ENCODE measurements around the gene HOXC6. TPM values are rescaled to one million over a fixed set of nuclear protein-coding genes. Genes with fewer than 3 reads are reported as not detected.

HOXC6 gene
- total and polyA plus RNA-seq, 10 of the 15 experiments (the other 5 are each of a cell fraction or from before 2014, with no cell fraction given): 0.02 to 0.55 (median 0.45) TPM; not detected in 4

DNA sequence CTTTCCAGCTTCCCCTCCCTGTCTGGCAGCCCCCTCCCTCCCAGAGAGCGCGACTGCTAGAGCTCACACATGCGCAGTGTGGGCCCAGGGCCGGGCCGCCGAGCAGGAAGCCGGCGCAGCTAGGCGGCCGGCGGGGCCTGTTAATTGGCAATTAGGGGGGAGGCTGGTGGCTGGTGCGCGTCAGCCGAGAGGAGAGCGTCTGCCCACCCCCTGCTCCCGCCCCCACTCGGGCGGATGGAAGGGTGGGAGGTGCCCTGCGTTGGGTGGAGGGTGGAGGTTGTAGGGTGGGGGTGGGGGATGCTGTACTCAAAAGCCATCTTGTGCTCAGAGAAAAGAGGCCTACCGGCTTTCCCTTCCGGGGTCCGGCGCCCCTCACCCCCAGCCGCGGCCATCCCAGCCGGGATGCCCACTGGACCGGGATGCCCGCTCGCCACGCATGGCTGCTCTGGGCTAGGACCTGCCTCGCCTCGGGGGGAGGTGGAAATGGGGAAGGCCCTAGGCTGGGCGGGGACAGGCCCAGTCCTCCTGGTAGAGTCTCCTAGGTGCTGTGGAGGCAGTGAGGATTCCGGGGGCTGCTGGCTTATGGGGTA is 10.3 kb upstream of the HOXC6 start (continued):
- TF ChIP-seq MYB (IDR thresholded peaks at IDR 0.05; ENCODE audit: borderline replicate concordance, low read depth, low read length) (no peak), ZBED1 (IDR thresholded peaks at IDR 0.05; ENCODE audit: borderline replicate concordance) (no peak), RCOR1 (conservative IDR thresholded peaks at IDR 0.05; ENCODE audit: low read depth, low read length) (0 out of 2 replicates have a peak, but pooled peaks have one; percentile 14), NR2F1 (conservative IDR thresholded peaks at IDR 0.05) (0 out of 2 replicates have a peak, but pooled peaks have one; percentile 36), TCF7 (IDR thresholded peaks at IDR 0.05; ENCODE audit: borderline replicate concordance) (no peak), SMAD1 (IDR thresholded peaks at IDR 0.05; ENCODE audit: low read depth, partially characterized antibody) (peak; percentile 38), ZNF384 (IDR thresholded peaks at IDR 0.05; ENCODE audit: borderline replicate concordance, low read depth, low read length) (no peak), RAD21 (IDR thresholded peaks at IDR 0.05; ENCODE audit: insufficient read depth, low read depth, low read length) (no peak), TAF1 (IDR thresholded peaks at IDR 0.05; ENCODE audit: borderline replicate concordance, low read depth, low read length) (no peak), ATF7 (IDR thresholded peaks at IDR 0.05; ENCODE audit: low read depth) (0 out of 2 replicates have a peak, but pooled peaks have one; percentile 17), CBFB (IDR thresholded peaks at IDR 0.05; ENCODE audit: low read depth) (no peak), TBL1XR1 (IDR thresholded peaks at IDR 0.05; ENCODE audit: low read depth, low read length) (no peak), CBX3 (IDR thresholded peaks at IDR 0.05; ENCODE audit: borderline replicate concordance, low read depth) (no peak), SPI1 (IDR thresholded peaks at IDR 0.05; ENCODE audit: borderline replicate concordance, insufficient read depth, low read depth, low read length) (0 out of 2 replicates have a peak, but pooled peaks have one; percentile 4), JUNB (IDR thresholded peaks at IDR 0.05) (no peak), NFYA (IDR thresholded peaks at IDR 0.05; ENCODE audit: borderline replicate concordance, low read depth, low read length) (no peak), HDGF (IDR thresholded peaks at IDR 0.05) (no peak; the same call in 1 of the 2 replicates), JUND (IDR thresholded peaks at IDR 0.05; ENCODE audit: low read depth, low read length) (no peak), SREBF2 (IDR thresholded peaks at IDR 0.05; ENCODE audit: low read length) (no peak), EGR1 (IDR thresholded peaks at IDR 0.05; ENCODE audit: borderline replicate concordance in 1 of 2, low read depth in 2 of 2, low read length in 2 of 2) (peak in 1 of 2 experiments; percentile 82; a peak in 2 of 3 replicates), ZSCAN29 (IDR thresholded peaks at IDR 0.05) (no peak), ASH2L (IDR thresholded peaks at IDR 0.05; ENCODE audit: borderline replicate concordance, low read depth) (no peak), LARP7 (IDR thresholded peaks at IDR 0.05) (peak; percentile 78; the same call in 1 of the 2 replicates), WRNIP1 (IDR thresholded peaks at IDR 0.05; ENCODE audit: borderline replicate concordance, low read depth, low read length) (no peak)
- TF ChIP-seq, protein P1, sequence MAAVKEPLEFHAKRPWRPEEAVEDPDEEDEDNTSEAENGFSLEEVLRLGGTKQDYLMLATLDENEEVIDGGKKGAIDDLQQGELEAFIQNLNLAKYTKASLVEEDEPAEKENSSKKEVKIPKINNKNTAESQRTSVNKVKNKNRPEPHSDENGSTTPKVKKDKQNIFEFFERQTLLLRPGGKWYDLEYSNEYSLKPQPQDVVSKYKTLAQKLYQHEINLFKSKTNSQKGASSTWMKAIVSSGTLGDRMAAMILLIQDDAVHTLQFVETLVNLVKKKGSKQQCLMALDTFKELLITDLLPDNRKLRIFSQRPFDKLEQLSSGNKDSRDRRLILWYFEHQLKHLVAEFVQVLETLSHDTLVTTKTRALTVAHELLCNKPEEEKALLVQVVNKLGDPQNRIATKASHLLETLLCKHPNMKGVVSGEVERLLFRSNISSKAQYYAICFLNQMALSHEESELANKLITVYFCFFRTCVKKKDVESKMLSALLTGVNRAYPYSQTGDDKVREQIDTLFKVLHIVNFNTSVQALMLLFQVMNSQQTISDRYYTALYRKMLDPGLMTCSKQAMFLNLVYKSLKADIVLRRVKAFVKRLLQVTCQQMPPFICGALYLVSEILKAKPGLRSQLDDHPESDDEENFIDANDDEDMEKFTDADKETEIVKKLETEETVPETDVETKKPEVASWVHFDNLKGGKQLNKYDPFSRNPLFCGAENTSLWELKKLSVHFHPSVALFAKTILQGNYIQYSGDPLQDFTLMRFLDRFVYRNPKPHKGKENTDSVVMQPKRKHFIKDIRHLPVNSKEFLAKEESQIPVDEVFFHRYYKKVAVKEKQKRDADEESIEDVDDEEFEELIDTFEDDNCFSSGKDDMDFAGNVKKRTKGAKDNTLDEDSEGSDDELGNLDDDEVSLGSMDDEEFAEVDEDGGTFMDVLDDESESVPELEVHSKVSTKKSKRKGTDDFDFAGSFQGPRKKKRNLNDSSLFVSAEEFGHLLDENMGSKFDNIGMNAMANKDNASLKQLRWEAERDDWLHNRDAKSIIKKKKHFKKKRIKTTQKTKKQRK (IDR thresholded peaks at IDR 0.05; ENCODE audit: low read depth, low read length): no peak
- TF ChIP-seq, protein P2, sequence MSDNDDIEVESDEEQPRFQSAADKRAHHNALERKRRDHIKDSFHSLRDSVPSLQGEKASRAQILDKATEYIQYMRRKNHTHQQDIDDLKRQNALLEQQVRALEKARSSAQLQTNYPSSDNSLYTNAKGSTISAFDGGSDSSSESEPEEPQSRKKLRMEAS (IDR thresholded peaks at IDR 0.05; ENCODE audit: low read depth, low read length): no peak
- TF ChIP-seq, protein P3, sequence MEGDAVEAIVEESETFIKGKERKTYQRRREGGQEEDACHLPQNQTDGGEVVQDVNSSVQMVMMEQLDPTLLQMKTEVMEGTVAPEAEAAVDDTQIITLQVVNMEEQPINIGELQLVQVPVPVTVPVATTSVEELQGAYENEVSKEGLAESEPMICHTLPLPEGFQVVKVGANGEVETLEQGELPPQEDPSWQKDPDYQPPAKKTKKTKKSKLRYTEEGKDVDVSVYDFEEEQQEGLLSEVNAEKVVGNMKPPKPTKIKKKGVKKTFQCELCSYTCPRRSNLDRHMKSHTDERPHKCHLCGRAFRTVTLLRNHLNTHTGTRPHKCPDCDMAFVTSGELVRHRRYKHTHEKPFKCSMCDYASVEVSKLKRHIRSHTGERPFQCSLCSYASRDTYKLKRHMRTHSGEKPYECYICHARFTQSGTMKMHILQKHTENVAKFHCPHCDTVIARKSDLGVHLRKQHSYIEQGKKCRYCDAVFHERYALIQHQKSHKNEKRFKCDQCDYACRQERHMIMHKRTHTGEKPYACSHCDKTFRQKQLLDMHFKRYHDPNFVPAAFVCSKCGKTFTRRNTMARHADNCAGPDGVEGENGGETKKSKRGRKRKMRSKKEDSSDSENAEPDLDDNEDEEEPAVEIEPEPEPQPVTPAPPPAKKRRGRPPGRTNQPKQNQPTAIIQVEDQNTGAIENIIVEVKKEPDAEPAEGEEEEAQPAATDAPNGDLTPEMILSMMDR (IDR thresholded peaks at IDR 0.05 in 2 of 3, conservative IDR thresholded peaks at IDR 0.05 in 1 of 3; ENCODE audit: control insufficient read depth in 2 of 3, extremely low read depth in 1 of 3, insufficient read depth in 1 of 3, low read depth in 3 of 3, low read length in 3 of 3): no peak

All from GM12878 (cell line).